Mammary epithelial cell (primary cell): Measurements from ENCODE around the gene SLC16A11.

Experiments
- CTCF ChIP-seq, 2 donors: IDR thresholded peaks in 1 of 2; conservative IDR thresholded peaks in 1 of 2; 2 replicates each; pipeline ENCODE4 v1.5.1; 2011 to 2012; ENCODE audit warnings: inconsistent platforms in 2 of 2, low read length in 2 of 2, mild to moderate bottlenecking in 2 of 2, control low read depth in 1 of 2, low read depth in 1 of 2; ENCODE audit not compliant: insufficient read depth in 1 of 2; ENCODE audit errors: extremely low read depth in 1 of 2
- EZH2 ChIP-seq: IDR thresholded peaks from 2 replicates; pipeline ENCODE4 v1.6.1; 2012; ENCODE audit warnings: low read length, inconsistent platforms, borderline replicate concordance

GRCh38 chr17:6994666-6995256, 49.1 kb downstream of the SLC16A11 start:
- TF ChIP-seq CTCF (conservative IDR thresholded peaks at IDR 0.05 in 1 of 2, IDR thresholded peaks at IDR 0.05 in 1 of 2; ENCODE audit: extremely low read depth in 1 of 2, insufficient read depth in 1 of 2, low read depth in 1 of 2, low read length in 2 of 2) (no peak), EZH2 (no peak)
